Measurements from ENCODE around the gene OR51V1. TPM values are rescaled to one million over a fixed set of nuclear protein-coding genes. Genes with fewer than 3 reads are reported as not detected.

Gene OR51V1
- total RNA-seq, 1 experiment from 2014 or later: not detected

DNA sequence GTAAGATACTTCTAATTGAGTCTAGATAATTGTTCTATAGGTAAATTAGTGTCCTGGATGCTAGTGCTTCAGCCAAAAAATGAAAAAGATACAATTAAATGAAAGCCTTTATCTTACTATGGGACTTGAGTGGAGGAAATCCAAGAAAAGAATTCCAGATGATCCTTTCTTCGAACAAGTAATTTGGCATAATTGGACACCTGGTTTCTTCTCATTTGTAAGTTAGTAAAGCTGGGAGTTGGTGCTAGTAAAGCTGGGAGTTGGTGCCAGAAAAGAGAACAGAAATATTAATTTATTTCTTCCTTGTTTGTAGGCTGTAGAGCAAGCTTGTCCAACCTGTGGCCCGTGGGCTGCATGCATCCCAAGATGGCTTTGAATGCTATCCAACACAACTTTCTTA lies 12.3 kb downstream of the OR51V1 start:
- H3K9me3 ChIP-seq (ENCODE audit: insufficient read depth, low read depth): no peaks in the 10 kb centered on the region
- H3K4me3 ChIP-seq: no peak overlapping the region
- no peak for DNase-seq
- no peak overlapping the region for H3K4me2 ChIP-seq
- no peaks in the 10 kb centered on the region for H4K20me1 ChIP-seq (ENCODE audit: insufficient read depth)
- ChIA-PET CTCF (no interaction called here), POLR2A (ENCODE audit: unreplicated experiment) (no interaction called here)
- H3K36me3 ChIP-seq (ENCODE audit: low read depth): no peaks in the 10 kb centered on the region
- H3K79me2 ChIP-seq (ENCODE audit: low read depth): no peaks in the 10 kb centered on the region
- H3K27me3 ChIP-seq (ENCODE audit: insufficient read depth, low read depth): no peaks in the 10 kb centered on the region
- BruUV-seq (replicated peaks): no TSS peak
- H3K9me2 ChIP-seq (ENCODE audit: insufficient read depth): no peaks in the 10 kb centered on the region
- no peaks in the 10 kb centered on the region for H3K4me1 ChIP-seq (replicated peaks; ENCODE audit: insufficient read depth)
- TF ChIP-seq, protein P1, sequence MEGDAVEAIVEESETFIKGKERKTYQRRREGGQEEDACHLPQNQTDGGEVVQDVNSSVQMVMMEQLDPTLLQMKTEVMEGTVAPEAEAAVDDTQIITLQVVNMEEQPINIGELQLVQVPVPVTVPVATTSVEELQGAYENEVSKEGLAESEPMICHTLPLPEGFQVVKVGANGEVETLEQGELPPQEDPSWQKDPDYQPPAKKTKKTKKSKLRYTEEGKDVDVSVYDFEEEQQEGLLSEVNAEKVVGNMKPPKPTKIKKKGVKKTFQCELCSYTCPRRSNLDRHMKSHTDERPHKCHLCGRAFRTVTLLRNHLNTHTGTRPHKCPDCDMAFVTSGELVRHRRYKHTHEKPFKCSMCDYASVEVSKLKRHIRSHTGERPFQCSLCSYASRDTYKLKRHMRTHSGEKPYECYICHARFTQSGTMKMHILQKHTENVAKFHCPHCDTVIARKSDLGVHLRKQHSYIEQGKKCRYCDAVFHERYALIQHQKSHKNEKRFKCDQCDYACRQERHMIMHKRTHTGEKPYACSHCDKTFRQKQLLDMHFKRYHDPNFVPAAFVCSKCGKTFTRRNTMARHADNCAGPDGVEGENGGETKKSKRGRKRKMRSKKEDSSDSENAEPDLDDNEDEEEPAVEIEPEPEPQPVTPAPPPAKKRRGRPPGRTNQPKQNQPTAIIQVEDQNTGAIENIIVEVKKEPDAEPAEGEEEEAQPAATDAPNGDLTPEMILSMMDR (conservative IDR thresholded peaks at IDR 0.05): no peak
- TF ChIP-seq EZH2 (IDR thresholded peaks at IDR 0.05; ENCODE audit: low read depth): no peak
- no peak overlapping the region for H2AFZ ChIP-seq
- no peak overlapping the region for H3K27ac ChIP-seq
- intact Hi-C loops (cut with micrococcal nuclease; ENCODE audit: unreplicated experiment): no loop called here
- H3F3A ChIP-seq (ENCODE audit: insufficient read depth, low read depth): no peaks in the 10 kb centered on the region

DNA sequence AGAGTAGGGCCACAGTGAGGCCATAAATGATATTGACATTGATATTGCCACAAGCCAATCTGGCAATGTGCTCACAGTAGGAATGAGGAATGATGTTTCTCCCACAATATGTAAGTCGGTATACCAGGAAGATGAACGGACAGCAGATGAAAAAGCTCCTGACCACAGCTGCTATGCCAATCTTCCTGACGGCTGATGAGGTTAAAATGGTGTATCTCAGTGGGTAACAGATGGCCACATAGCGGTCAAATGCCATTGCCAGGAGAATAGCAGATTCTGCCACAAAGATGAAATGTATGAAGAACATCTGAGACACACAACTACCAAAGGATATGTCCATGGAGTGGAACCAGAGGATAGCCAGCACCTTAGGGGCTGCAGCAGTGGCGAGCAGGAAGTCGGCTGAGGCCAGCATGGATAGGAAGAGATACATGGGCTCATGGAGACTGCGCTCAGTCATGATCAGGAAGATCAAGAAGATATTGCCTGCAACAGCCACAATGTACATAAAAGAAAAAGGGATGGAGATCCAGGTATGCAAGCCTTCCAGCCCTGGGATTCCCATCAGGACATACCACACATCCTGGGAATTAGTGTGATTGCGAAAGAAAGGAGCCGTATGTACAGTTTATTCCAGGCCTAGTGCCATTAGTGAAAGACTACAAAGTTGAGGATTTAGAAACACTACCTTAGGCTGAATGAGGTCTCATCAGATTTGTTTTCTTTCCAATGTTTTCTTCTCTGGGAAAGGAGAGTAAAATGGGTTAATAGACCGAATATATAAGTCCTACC lies 22.2 kb downstream of the OR51V1 start:
- no peaks in the 10 kb centered on the region for H3F3A ChIP-seq (ENCODE audit: insufficient read depth, low read depth)
- no peaks in the 10 kb centered on the region for H3K36me3 ChIP-seq (ENCODE audit: low read depth)
- DNase-seq: no peak
- intact Hi-C loops (cut with micrococcal nuclease; ENCODE audit: unreplicated experiment): no loop called here
- H3K27ac ChIP-seq: no peak overlapping the region
- CTCF ChIA-PET: no interaction called here
- no peak overlapping the region for H3K4me2 ChIP-seq
- no peaks in the 10 kb centered on the region for H3K79me2 ChIP-seq (ENCODE audit: low read depth)
- BruUV-seq (replicated peaks): no TSS peak
- H3K27me3 ChIP-seq (ENCODE audit: insufficient read depth, low read depth): no peaks in the 10 kb centered on the region
- no peak overlapping the region for H3K4me3 ChIP-seq
- POLR2A ChIA-PET (ENCODE audit: unreplicated experiment): no interaction called here
- no peaks in the 10 kb centered on the region for H3K4me1 ChIP-seq (replicated peaks; ENCODE audit: insufficient read depth)
- H2AFZ ChIP-seq: no peak overlapping the region
- no peaks in the 10 kb centered on the region for H3K9me2 ChIP-seq (ENCODE audit: insufficient read depth)
- no peaks in the 10 kb centered on the region for H3K9me3 ChIP-seq (ENCODE audit: insufficient read depth, low read depth)
- TF ChIP-seq, protein P1 (conservative IDR thresholded peaks at IDR 0.05): no peak
- TF ChIP-seq EZH2 (IDR thresholded peaks at IDR 0.05; ENCODE audit: low read depth): no peak
- H4K20me1 ChIP-seq (ENCODE audit: insufficient read depth): no peaks in the 10 kb centered on the region

DNA sequence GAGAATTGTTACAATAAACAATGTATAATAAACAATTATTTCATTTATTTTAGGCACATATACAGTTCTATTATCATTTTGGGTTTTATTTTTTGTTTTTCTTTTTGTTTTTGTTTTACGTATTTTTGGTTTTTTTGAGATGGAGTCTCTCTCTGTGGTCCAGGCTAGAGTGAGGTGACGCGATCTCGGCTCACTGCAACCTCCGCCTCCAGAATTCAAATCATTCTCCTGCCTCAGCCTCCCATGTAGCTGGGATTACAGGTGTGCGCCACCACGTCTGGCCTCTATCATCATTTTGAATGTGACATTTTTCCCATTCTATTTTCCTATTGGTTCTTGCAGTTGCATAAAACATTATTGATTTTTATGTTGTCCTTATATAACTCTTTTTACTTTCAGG lies 25.5 kb downstream of the OR51V1 start:
- no peaks in the 10 kb centered on the region for H4K20me1 ChIP-seq (ENCODE audit: insufficient read depth)
- H3K4me2 ChIP-seq: no peak overlapping the region
- H3K4me1 ChIP-seq (replicated peaks; ENCODE audit: insufficient read depth): no peaks in the 10 kb centered on the region
- TF ChIP-seq, protein P1 (conservative IDR thresholded peaks at IDR 0.05): no peak
- TF ChIP-seq EZH2 (IDR thresholded peaks at IDR 0.05; ENCODE audit: low read depth): no peak
- BruUV-seq (replicated peaks): no TSS peak
- no peaks in the 10 kb centered on the region for H3F3A ChIP-seq (ENCODE audit: insufficient read depth, low read depth)
- H3K9me2 ChIP-seq (ENCODE audit: insufficient read depth): no peaks in the 10 kb centered on the region
- ChIA-PET POLR2A (ENCODE audit: unreplicated experiment) (no interaction called here), CTCF (no interaction called here)
- H3K27ac ChIP-seq: no peak overlapping the region
- DNase-seq: no peak
- no peak overlapping the region for H3K4me3 ChIP-seq
- intact Hi-C loops (cut with micrococcal nuclease; ENCODE audit: unreplicated experiment): no loop called here
- no peaks in the 10 kb centered on the region for H3K27me3 ChIP-seq (ENCODE audit: insufficient read depth, low read depth)
- H3K79me2 ChIP-seq (ENCODE audit: low read depth): no peaks in the 10 kb centered on the region
- H2AFZ ChIP-seq: no peak overlapping the region
- H3K36me3 ChIP-seq (ENCODE audit: low read depth): no peaks in the 10 kb centered on the region
- no peaks in the 10 kb centered on the region for H3K9me3 ChIP-seq (ENCODE audit: insufficient read depth, low read depth)

Measured in PC-9 (cell line).